Stomach (tissue), 9 donors: Measurements from ENCODE around the gene B3GAT1. TPM values are rescaled to one million over a fixed set of nuclear protein-coding genes. Genes with fewer than 3 reads are reported as not detected.

ENCODE experiments used
- DNase-seq, 2 donors: peaks; one replicate each; pipeline versions ENCODE4 v3.0.0 to v3.0.0-alpha.2; 2013 to 2019
- H3K27ac ChIP-seq, 5 donors: fragments of 200-600 bp in 4 of 5; sonication (generic) in 4 of 5; one replicate each; pipeline ENCODE4 v1.5.1; 2013 to 2019; ENCODE audit warnings: mild to moderate bottlenecking in 1 of 5, moderate library complexity in 1 of 5
- H3K27me3 ChIP-seq, 3 donors: fragments of 200-600 bp; sonication (generic); one replicate each; pipeline ENCODE4 v1.5.1; 2017 to 2019; ENCODE audit warnings: mixed run types in 1 of 3
- H3K36me3 ChIP-seq, 4 donors: fragments of 200-600 bp; sonication (generic); 1 replicate in 3 of 4; 2 replicates in 1 of 4; pipeline ENCODE4 v1.5.1; 2016 to 2019
- H3K4me1 ChIP-seq, 4 donors: fragments of 200-600 bp; sonication (generic); one replicate each; pipeline ENCODE4 v1.5.1; 2016 to 2019
- H3K4me3 ChIP-seq, 4 donors: fragments of 200-600 bp; sonication (generic) in 3 of 4; one replicate each; pipeline ENCODE4 v1.5.1; 2016 to 2019; ENCODE audit warnings: mild to moderate bottlenecking in 1 of 4
- H3K9me3 ChIP-seq, 4 donors: fragments of 200-600 bp; sonication (generic); one replicate each; pipeline ENCODE4 v1.5.1; 2016 to 2019
- EP300 ChIP-seq: sonication (generic); formaldehyde crosslinking; IDR thresholded peaks from one replicate; pipeline ENCODE4 v1.6.1; 2017; ENCODE audit warnings: antibody characterized with exemption
- POLR2A ChIP-seq, 4 donors: fragments of 450-650 bp; IDR thresholded peaks; one replicate each; pipeline ENCODE4 v1.6.1; 2016; ENCODE audit warnings: antibody characterized with exemption in 4 of 4, control low read depth in 2 of 4, mild to moderate bottlenecking in 1 of 4, moderate library complexity in 1 of 4
- POLR2AphosphoS5 ChIP-seq, 3 donors: sonication (generic); formaldehyde crosslinking; IDR thresholded peaks; one replicate each; pipeline ENCODE4 v1.6.1; 2016; ENCODE audit warnings: antibody characterized with exemption in 3 of 3
- WGBS, 5 donors: extraction: QIAGEN DNeasy Blood & Tissue Kit in 3 of 5; methylation state at CpG; one replicate each; pipeline versions ENCODE4 v1.1.5 to v1.1.7; 2013 to 2018; 5-methylcytosine and 5-hydroxymethylcytosine counted together
- intact Hi-C: fragments of 100-400 bp; cut with DNase I; formaldehyde crosslinking; loops from one replicate; pipeline ENCODE4 v1.15.1; 2023; ENCODE audit warnings: low total_unique reads
- polyA plus RNA-seq, 3 donors: library from polyadenylated mRNA; stranded (reverse); fragments of 200-250 nt; gene quantifications; one replicate each; pipeline ENCODE4 v1.2.3, GENCODE V29; 2013
- total RNA-seq, 5 donors: library from RNA; depleted of rRNA; stranded (reverse); fragments of >200 nt; gene quantifications; one replicate each; pipeline versions ENCODE4 v1.1.0 to v1.2.3, GENCODE V29; 2014 to 2016
- TF ChIP-seq, protein P1 (sequence below), 7 experiments: fragments of 450-650 bp in 4 of 7; fragments of 200-600 bp in 3 of 7; sonication (generic) in 3 of 7; IDR thresholded peaks; one replicate each; pipeline ENCODE4 v1.5.1; 2016 to 2019; ENCODE audit warnings: antibody characterized with exemption in 7 of 7, control low read depth in 2 of 7, mild to moderate bottlenecking in 1 of 7
- donor health status: healthy with polysubstance abuse.
- donor health status: Bipolar disorder and iron deficiency.
- donor health status: healthy.

Gene B3GAT1
- total and polyA plus RNA-seq, 8 donors: 5.3 to 34.4 (median 18.7) TPM; not detected in 2

DNA sequence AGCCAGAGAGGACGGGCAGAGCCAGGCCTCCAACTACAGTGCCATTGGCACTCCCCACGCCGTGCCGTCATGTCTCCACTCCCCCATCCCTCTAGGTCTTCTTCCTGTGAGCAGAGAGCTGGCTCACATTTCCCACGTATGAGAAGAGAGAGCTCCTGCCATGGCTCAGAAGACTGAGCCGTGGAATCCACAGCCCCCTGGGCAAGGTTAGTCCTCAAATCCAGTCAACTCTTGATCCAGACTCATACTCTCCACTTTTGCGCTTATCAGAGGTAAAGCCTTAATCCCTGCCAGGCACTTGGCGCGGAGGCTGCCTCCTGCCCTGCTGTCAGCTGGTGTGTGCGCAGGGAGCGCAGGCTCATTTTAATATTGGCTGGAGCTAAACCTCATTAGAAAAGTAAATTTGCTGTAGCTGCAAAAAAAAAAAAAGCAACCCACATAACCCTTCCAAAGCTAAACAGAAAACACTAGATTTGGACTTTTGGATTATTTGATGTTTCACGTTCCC is 4.7 kb downstream of the B3GAT1 start:
- Histone ChIP-seq H3K27ac (peak overlapping the region; percentile 37 to 84 (median 76)), H3K36me3 (no peaks in the 10 kb centered on the region), H3K9me3 (no peaks in the 10 kb centered on the region), H3K4me1 (peaks cover 11 to 30% (median 18%) of the 10 kb centered on the region in 4 donors), H3K4me3 (no peak overlapping the region), H3K27me3 (peaks cover 7 to 77% (median 25%) of the 10 kb centered on the region in 3 donors)
- intact Hi-C loops: no loop called here
- DNase-seq: peak in 1 of 2 donors; percentile 86
- TF ChIP-seq POLR2AphosphoS5 (IDR thresholded peaks at IDR 0.05): no peak
- TF ChIP-seq EP300: no peak
- no peak for TF ChIP-seq POLR2A (IDR thresholded peaks at IDR 0.05)
- TF ChIP-seq, protein P1, sequence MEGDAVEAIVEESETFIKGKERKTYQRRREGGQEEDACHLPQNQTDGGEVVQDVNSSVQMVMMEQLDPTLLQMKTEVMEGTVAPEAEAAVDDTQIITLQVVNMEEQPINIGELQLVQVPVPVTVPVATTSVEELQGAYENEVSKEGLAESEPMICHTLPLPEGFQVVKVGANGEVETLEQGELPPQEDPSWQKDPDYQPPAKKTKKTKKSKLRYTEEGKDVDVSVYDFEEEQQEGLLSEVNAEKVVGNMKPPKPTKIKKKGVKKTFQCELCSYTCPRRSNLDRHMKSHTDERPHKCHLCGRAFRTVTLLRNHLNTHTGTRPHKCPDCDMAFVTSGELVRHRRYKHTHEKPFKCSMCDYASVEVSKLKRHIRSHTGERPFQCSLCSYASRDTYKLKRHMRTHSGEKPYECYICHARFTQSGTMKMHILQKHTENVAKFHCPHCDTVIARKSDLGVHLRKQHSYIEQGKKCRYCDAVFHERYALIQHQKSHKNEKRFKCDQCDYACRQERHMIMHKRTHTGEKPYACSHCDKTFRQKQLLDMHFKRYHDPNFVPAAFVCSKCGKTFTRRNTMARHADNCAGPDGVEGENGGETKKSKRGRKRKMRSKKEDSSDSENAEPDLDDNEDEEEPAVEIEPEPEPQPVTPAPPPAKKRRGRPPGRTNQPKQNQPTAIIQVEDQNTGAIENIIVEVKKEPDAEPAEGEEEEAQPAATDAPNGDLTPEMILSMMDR (IDR thresholded peaks at IDR 0.05): no peak
- 43 to 56% (median 47%) methylated on average over 12 of the region's 12 CpGs for WGBS, 5 donors

DNA sequence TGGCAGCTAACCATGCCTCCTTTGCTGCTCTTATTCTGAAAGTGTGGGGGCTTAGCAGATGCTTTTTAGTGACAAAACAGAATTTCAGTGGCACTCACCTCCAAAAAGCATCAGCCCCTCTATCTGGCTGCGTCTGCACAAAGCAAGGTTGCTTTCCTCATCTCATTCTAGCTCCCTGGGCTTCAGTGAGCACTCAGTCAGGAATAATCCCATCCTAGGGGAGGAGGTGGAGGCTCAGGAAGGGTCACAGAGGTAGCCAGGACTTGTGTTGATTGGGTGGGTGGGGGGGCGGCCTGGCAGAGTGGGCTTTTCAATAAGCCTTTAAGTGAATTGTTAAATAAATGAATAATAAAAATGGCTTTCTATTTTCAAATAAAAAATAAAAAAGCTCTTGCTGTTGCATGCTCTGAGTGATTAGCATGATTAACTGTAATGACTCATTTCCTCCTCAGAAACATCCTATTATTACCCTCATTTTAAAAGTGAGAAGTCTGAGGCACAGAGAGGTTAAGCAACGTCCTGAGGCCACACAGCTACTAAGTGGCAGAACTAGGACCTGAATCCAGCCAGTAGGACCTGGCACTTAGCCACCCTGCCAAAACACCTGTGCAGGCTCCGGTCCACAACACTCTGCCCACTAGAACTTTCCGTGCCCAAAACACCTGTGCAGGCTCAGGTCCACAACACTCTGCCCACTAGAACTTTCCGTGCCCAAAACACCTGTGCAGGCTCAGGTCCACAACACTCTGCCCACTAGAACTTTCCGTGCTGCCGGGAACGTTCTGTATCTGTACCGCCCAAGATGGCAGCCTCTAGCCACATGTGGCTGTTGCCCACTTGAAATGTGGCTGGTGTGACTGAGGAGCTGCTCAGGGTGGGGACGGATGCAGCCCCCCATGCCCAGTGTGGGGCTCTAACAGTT is 5.5 kb downstream of the B3GAT1 start:
- peaks cover 7 to 29% (median 13%) of the 10 kb centered on the region in 4 donors for H3K4me1 ChIP-seq
- WGBS, 5 donors: 63 to 75% (median 68%) methylated on average over 11 of the region's 11 CpGs
- intact Hi-C loops: no loop called here
- TF ChIP-seq EP300 (no peak), POLR2A (IDR thresholded peaks at IDR 0.05) (no peak), POLR2AphosphoS5 (IDR thresholded peaks at IDR 0.05) (no peak)
- TF ChIP-seq, protein P1 (IDR thresholded peaks at IDR 0.05): no peak
- no peaks in the 10 kb centered on the region for H3K9me3 ChIP-seq
- peaks cover 7 to 79% (median 20%) of the 10 kb centered on the region in 3 donors for H3K27me3 ChIP-seq
- H3K4me3 ChIP-seq: no peak overlapping the region
- peak in 1 of 2 donors; percentile 72 for DNase-seq
- no peaks in the 10 kb centered on the region for H3K36me3 ChIP-seq
- peak overlapping the region in 4 of 5 donors; percentile 57 to 84 (median 76) for H3K27ac ChIP-seq

DNA sequence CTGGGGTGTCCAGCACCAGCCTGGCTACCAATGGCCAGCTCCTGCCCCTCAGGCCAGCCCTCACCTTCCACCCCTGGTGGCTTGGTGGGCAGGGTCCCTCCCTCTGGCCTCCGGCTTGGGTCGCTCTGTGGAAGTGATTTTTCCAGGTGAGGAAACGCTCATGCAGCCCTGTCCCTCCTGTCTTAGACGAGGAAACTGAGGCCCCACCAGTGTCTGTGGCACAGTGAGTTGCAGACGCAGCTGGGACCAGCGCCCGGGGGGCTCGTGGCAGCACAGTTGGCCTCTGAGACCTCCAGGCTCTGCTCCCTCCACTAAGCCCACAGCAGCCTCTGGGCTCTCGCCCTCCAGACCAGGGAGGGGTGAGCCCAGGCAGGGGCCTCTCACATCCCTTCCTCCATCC is 6.2 kb downstream of the B3GAT1 start:
- 73 to 88% (median 76%) methylated on average over 6 to 9 of the region's 9 CpGs for WGBS, 5 donors
- no peak for DNase-seq
- H3K27me3 ChIP-seq: peaks cover 3 to 73% (median 13%) of the 10 kb centered on the region in 3 donors
- TF ChIP-seq POLR2AphosphoS5 (IDR thresholded peaks at IDR 0.05) (no peak), EP300 (no peak), POLR2A (IDR thresholded peaks at IDR 0.05) (no peak)
- TF ChIP-seq, protein P1 (IDR thresholded peaks at IDR 0.05): no peak
- no peaks in the 10 kb centered on the region for H3K9me3 ChIP-seq
- peaks cover 0 to 22% (median 7%) of the 10 kb centered on the region in 4 donors for H3K4me1 ChIP-seq
- no peaks in the 10 kb centered on the region for H3K36me3 ChIP-seq
- H3K27ac ChIP-seq: peak overlapping the region in 2 of 5 donors; percentile 4 to 77
- no peak overlapping the region for H3K4me3 ChIP-seq
- intact Hi-C loops: no loop called here

DNA sequence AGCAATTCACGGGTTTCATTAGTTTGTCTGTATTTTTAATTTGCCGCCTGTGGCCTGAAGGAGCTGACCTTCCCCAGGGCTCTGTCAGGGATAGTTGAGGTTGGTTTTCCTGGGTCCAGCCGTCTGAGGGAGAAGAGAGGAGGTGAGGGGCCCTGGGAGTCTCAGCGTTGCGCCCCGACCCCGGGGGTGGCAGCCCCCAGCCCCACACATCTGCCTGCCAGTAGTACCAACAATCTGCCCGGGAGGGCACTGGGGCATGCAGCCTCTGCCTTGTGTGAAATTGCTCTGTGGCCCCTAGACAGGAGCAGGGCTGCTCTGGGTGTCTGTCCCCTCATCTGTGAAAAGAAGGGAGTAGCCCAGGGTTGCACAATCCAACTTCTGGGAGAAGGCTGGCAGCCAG is 6.6 kb downstream of the B3GAT1 start:
- DNase-seq: no peak
- peak overlapping the region in 2 of 5 donors; percentile 4 to 77 for H3K27ac ChIP-seq
- H3K4me3 ChIP-seq: no peak overlapping the region
- H3K36me3 ChIP-seq: no peaks in the 10 kb centered on the region
- TF ChIP-seq EP300 (no peak), POLR2AphosphoS5 (IDR thresholded peaks at IDR 0.05) (no peak), POLR2A (IDR thresholded peaks at IDR 0.05) (no peak)
- TF ChIP-seq, protein P1 (IDR thresholded peaks at IDR 0.05): no peak
- no peaks in the 10 kb centered on the region for H3K9me3 ChIP-seq
- 64 to 86% (median 76%) methylated on average over 2 to 8 of the region's 8 CpGs for WGBS, 5 donors
- H3K4me1 ChIP-seq: peaks cover 0 to 22% (median 5%) of the 10 kb centered on the region in 4 donors
- peaks cover 0 to 69% (median 9%) of the 10 kb centered on the region in 3 donors for H3K27me3 ChIP-seq
- intact Hi-C loops: no loop called here
